Measurements from ENCODE around the gene UCHL5.
"Not testable (repeated sequence)": the region's sequence is repeated elsewhere in the genome, so short reads cannot be mapped to it uniquely, and the experiment has no call there.

The UCHL5 gene

DNA sequence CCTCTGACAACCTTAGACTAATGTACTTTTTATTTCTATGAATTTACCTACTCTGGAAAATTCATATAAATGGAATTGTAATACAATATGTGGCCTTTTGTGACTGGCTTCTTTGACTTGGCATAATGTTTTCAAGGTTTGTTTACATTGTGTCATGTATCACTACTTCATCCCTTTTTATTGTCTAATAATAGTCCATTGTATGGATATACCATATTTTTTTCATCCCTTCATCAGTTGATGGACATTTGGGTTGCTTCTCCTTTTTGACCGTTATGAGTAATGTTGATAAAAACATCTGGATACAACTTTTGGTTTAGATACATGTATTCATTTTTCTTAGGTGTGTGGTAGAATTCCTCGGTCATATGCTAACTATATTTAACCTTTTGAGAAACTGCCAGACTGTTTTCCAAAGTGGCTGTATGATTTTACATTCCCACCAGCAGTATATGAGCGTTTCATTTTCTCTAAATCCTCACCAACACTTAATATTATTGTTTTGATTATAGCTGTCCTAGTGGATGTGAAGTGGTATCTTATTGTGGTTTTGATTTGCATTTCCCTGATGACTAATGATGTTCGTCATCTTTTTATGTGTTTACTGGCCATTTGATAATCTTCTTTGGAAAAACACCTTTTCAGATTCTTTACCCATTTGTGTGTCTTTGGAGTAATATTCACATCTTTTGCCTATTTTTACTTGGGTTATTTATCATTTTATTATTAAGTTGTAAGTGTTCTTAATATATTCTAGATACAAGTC lies 3.7 kb upstream of the UCHL5 start:
- no peak for DNase-seq

DNA sequence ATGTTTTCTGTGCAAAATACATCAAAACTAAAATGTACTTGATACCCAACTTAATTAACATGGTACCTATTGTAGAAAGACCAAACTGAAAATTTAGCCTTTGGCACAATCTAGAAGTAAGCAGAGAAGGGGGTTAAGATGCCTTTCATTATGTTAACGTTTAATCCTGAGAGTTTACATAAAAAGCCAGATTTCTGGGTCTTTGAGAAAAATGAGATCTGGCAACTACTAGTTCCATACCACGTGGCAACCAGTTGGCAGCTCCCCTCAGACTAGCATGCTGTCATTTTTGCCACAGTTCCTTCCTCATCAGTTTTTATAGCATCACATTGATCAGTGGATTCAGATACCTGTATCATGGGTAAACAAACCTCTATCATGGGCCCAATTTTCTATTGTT lies 1.8 kb upstream of the UCHL5 start:
- no peak for DNase-seq

DNA sequence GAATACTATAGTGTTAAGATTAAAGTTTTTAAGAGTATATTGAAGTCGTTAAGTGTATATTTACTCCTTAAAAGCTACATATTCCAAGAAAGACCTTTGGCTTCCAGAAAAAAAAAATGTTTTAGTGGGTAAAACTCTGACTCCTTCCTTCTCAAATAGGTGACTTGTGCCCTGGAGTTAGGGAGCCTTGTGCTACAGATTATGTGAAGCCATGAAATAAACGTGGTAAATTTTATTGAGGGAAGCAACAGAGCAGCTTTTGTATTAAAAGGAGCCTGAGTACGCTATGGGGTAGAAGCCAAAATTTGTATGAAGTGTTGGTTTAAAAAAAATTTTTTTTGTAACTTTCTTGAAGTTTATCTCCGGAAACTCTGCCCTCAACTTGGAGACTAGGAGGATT lies 1.2 kb upstream of the UCHL5 start:
- no peak for DNase-seq

- DNase-seq: no peak
Observed at GRCh38 chr1:193060115-193060403, 899 bp upstream of the UCHL5 start.

GRCh38 chr1:193058529-193059281 lies 455 bp downstream of the UCHL5 start:
- DNase-seq: peak; percentile 46 to 60

DNA sequence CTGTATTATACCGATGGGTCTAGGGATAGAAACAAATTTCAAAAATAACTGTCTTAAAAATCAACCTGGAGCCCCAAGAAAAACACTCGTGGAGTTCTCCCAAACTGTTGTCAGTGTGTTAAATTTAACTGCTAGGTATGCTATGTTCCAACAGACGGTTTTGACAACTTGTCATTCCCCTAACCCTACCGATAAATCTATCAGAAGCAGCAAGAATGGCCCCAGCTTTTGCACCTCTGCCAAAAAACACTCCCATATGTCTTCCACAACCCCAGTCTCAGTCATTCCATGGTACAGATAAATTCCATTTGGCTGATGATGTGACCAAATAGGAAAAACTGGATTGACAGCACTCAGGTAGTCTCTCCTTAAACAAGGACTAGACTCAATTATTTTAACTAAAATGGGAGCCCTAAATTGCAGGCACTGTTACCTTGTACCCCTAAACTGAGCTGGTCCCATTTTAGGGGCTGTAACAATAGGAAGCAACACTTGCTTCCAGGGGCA lies 4.9 kb downstream of the UCHL5 start:
- DNase-seq: no peak

- DNase-seq: not testable (repeated sequence)
Observed at GRCh38 chr1:193048913-193049312, 10.2 kb downstream of the UCHL5 start.

DNA sequence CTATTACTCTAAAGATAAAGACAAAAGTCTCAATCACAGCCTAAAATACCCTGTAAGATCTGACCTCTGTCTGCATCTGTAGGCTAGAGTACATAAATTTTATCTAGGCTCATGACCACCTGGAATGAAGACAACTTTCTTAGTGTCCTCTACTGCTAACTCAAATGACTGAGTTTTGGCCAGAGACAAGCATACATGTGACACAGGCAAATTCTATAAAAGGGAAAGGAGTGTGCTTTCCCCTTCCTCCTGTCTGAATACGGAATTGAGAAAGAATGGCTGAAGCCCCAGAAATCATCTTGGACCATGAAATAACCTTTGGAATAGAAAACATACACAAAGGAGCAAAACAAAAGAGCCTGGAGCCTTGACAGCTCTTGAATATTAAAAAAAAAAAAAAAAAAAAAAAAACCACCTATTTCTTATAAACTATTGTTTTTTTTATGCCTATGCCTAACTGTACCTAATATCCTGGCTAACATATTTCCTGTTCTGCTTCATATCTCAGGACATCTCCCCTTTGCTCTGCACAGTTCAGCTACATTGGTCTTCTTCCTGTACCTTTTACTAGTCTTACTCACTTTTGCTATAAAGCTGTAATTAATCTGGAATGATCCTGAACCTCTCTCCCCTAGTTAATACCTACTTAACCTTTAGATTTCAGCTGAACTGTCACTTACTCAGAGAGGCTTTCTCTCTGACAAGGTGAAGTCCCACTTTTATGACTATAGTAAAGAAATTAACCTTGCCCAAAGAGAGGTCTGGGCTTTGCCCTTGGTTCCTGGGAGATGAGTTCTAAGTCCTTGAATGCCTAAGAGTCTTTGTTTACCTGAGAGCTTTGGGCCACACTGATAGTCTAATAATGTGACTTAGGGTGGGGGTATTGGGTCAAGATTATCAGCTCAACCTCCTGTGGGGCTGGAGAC lies 16.1 kb downstream of the UCHL5 start:
- no peak for DNase-seq

DNA sequence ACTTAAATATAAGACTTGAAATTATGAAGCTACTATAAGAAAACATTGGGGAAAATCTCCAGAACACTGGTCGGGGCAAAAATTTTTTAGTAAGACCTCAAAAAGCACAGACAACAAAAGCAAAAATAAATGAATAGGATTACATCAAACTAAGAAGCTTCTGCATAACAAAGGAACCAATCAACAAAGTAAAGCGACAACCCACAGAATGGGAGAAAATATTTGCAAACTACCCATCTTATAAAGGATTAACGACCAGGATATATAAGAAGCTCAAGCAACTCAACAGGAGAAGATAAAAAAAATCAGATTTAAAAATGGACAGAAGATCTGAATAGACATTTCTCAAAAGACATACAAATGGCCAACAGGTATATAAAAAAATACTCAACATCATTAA lies 19.1 kb downstream of the UCHL5 start:
- no peak for DNase-seq

DNA sequence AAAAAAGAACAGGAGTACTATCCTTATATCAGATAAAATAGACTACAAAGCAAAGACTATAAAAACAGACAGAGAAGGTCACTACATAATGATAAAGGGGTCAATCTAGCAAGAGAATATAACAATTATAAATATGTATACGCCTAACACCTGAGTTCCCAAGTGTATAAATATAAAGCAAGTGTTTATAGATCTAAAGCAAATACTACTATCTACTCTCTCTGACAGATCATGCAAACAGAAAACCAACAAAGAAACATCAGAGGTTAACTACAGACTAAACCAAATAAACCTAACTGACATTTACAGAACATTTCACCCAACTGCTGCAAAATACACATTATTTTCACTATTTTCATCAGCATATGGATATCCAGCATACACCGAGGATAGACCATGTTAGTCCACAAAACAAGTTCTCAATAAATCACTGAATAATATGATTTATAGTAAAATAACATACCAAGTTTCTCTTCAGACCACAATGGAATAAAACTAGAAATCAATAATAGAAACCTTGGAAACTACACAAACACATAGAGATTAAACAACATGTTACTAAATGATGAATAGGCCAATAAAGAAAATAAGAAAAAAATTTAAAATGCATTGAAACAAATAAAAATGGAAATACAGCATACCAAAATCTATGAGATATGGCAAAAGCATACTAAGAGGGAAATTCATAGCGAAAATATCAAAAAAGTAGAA lies 22.7 kb downstream of the UCHL5 start:
- DNase-seq: no peak

DNA sequence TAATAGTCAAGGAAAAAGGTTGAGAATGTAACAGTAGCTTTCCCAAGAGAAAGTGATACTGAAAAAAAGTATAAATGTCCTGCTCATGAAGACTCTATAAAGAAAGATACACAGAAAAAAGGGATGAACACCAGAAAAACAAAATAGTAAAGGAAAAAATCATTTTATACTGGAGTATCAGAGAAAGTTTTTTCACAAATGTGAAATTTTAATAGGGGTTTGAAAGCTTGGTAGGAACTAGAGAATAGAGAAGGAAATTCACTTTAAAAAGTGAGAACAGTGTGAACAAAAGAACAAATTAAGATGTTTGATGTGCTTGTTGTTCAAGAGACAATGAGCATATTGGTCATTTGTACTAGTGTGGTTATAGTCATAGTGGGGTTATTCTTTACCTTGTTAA lies 25.6 kb downstream of the UCHL5 start:
- DNase-seq: no peak

DNA sequence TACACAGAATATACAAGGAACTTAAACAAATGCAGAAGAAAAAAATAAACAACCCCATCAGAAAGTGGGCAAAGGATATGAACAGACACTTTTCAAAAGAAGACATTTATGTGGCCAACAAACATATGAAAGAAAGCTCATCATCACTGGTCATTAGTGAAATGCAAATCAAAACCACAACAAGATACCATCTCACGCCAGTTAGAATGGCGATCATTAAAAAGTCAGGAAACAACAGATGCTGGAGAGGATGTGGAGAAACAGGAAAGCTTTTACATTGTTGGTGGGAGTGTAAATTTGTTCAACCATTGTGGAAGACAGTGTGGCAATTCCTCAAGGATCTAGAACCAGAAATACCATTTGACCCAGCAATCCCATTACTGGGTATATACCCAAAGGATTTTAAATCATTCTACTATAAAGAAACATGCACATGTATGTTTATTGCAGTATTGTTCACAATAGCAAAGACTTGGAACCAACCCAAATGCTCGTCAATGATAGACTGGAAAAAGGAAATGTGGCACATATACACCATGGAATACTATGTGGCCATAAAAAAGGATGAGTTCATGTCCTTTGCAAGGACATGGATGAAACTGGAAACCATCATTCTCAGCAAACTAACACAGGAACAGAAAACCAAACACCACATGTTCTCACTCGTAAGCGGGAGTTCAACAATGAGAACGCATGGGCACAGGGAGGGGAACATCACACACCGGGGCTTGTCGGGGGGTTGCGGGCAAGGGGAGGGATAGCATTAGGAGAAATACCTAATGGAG lies 26.3 kb downstream of the UCHL5 start:
- DNase-seq: not testable (repeated sequence)

DNA sequence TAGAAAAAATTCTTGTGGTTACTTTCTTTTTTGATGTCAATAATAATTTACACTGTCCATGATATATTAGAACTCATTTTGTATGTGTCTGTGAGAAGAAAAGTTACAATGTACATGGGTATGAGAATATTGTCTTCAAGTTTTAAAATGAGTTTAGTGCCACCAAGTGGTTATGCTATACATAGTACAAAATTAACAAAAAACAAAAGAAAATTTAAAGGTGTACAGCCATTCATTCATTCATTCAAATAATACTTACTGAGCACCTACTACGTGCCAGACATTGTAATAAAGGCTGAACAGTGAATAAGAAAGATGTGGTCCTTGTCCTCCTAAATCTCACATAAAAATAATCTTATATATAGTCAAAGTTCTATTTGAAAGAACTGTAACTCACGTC lies 27.7 kb downstream of the UCHL5 start:
- DNase-seq: no peak

DNA sequence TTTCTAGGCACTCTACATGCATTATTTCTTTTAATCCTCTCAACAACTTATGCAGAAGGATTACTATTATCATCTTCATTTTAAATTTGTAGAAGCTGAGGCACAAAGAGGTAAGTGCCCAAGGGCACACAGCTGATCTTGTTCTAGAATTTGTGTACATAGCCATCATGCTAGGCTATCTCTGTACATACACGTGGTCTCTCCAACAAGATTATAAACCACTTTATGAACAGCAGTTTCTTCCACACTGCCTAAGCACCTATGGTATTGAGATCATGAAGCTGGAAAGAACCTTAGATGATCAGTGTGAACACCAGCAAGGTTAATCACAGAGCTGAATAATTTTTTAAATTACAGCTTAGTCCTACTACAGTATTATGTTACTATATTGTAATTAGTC lies 28.9 kb downstream of the UCHL5 start:
- DNase-seq: no peak

GRCh38 chr1:193025218-193025617 lies 33.9 kb downstream of the UCHL5 start:
- DNase-seq: no peak

- DNase-seq: peak in 1 of 2 donors; percentile 4
Observed at GRCh38 chr1:193019442-193020026, 39.6 kb downstream of the UCHL5 start.

DNA sequence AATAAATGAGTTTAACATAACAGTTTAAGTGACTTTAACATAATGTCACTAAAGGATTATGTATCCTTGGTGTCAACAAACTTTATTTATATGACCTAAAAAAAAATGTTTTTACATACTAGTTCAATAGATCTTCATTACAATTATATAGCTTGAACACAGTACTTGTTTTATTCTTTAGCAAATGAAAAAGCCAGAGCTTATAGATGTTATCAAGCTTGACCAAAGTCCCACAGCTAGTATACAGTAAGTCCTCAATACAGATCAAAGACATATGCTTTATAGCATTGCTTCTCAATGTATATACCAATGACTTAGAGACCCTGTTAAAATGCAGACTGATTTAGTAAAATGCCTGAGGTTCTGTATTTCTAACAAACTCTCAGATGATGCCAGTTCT lies 42.4 kb downstream of the UCHL5 start:
- no peak for DNase-seq

DNA sequence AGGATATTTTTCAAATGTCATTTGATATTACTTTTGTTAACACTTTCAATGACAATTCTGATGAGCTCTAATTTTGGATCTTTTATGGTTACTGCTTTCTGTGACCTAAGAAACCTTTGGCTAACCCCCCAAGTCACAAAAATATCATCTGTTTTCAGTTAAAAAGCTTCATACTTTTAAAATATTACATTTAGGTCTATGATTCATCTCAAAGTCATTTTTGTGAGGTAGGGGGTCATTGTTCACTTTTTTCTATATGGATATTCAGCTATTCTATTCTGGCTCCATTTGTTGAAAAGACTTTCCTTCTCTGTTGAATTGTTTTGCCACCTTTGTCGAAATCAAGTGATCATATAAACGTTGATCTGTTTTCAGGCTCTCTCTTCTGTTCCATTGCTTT lies 44.8 kb downstream of the UCHL5 start:
- DNase-seq: no peak

GRCh38 chr1:193013707-193014106 lies 45.5 kb downstream of the UCHL5 start:
- DNase-seq: no peak

GRCh38 chr1:193013005-193013404 lies 46.2 kb downstream of the UCHL5 start:
- DNase-seq: no peak

- DNase-seq: no peak
Observed at GRCh38 chr1:193011406-193011805, 47.8 kb downstream of the UCHL5 start.

- no peak for DNase-seq
Observed at GRCh38 chr1:193009501-193009900, 49.7 kb downstream of the UCHL5 start.
